ENCODE data around the gene EIF2S2. TPM values are rescaled to one million over a fixed set of nuclear protein-coding genes. Genes with fewer than 3 reads are reported as not detected.

Gene EIF2S2
- total and polyA plus RNA-seq, 2 experiments from 2014 or later = 40.9 to 75.8 TPM

DNA sequence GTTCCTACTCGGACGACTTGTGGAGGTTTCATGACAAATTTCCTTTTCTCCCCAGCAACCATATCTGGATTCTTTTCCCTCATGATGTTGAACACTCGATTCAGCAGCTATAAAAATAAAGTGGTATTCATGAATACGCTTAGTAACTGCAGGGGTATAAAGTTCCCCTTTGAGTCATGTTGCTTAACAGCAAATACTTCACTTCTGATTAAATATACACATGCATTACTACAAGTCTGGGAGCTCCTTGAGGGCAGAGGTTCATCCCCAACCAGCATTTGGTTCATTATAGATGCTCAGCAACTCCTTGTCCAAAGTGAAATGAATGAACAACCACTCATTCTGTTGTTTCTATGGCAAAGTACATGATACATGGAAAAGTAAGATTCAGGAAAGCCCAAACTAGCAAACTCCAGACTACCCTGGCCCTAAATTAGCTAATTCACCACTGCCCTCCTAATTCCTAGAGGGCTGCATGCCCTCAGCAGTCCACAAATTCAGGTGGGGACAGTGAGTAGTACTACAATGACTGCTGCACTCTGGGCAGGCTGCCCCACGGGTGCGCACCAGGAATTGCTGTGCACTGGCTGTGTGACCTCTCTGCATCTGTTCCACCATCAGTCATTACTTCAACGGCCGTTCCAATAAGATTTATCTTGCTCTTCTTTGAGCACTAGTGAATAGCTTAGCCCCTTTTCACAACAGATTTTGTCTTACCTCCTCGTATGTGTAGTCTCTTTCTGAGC, 15.2 kb downstream of the EIF2S2 start:
- Histone ChIP-seq H3K27me3 (no peaks in the 10 kb centered on the region), H3K4me2 (no peak overlapping the region), H4K20me1 (ENCODE audit: insufficient read depth, poor library complexity, severe bottlenecking) (peaks cover 30% of the 10 kb centered on the region), H3K79me2 (peaks cover 48% of the 10 kb centered on the region), H3K9me2 (replicated peaks; ENCODE audit: insufficient read depth) (no peaks in the 10 kb centered on the region), H2AFZ (no peak overlapping the region), H3K36me3 (replicated peaks; ENCODE audit: insufficient read depth, low read depth) (peaks cover 14% of the 10 kb centered on the region), H3K4me3 (no peak overlapping the region), H3K9me3 (ENCODE audit: low read depth) (no peaks in the 10 kb centered on the region), H3K27ac (no peak overlapping the region), H3K4me1 (ENCODE audit: insufficient read depth) (no peaks in the 10 kb centered on the region)
- no peak for DNase-seq (ENCODE audit: low spot score)
- WGBS (ENCODE audit: low lambda C conversion rate, missing lambda C conversion rate) = 93% methylated on average over 9 of the region's 9 CpGs
- TF ChIP-seq EZH2phosphoT487 (IDR thresholded peaks at IDR 0.05; ENCODE audit: low read depth, severe bottlenecking, unreplicated experiment) (no peak), CTCF (IDR thresholded peaks at IDR 0.05; ENCODE audit: poor library complexity) (no peak), EZH2 (IDR thresholded peaks at IDR 0.05; ENCODE audit: borderline replicate concordance) (no peak)

- H3K4me2 ChIP-seq = no peak overlapping the region
- no peak for DNase-seq (ENCODE audit: low spot score)
- H3K36me3 ChIP-seq (replicated peaks; ENCODE audit: insufficient read depth, low read depth) = peaks cover 14% of the 10 kb centered on the region
- no peaks in the 10 kb centered on the region for H3K9me3 ChIP-seq (ENCODE audit: low read depth)
- no peak overlapping the region for H3K4me3 ChIP-seq
- no peaks in the 10 kb centered on the region for H3K27me3 ChIP-seq
- no peaks in the 10 kb centered on the region for H3K9me2 ChIP-seq (replicated peaks; ENCODE audit: insufficient read depth)
- no peak overlapping the region for H2AFZ ChIP-seq
- TF ChIP-seq EZH2phosphoT487 (IDR thresholded peaks at IDR 0.05; ENCODE audit: low read depth, severe bottlenecking, unreplicated experiment) (no peak), EZH2 (IDR thresholded peaks at IDR 0.05; ENCODE audit: borderline replicate concordance) (no peak), CTCF (IDR thresholded peaks at IDR 0.05; ENCODE audit: poor library complexity) (no peak)
- no peaks in the 10 kb centered on the region for H3K4me1 ChIP-seq (ENCODE audit: insufficient read depth)
- peaks cover 21% of the 10 kb centered on the region for H4K20me1 ChIP-seq (ENCODE audit: insufficient read depth, poor library complexity, severe bottlenecking)
- H3K27ac ChIP-seq = no peak overlapping the region
- peaks cover 38% of the 10 kb centered on the region for H3K79me2 ChIP-seq
Measured at GRCh38 chr20:34095825-34096224, 16.2 kb downstream of the EIF2S2 start.

GRCh38 chr20:34093895-34094294, 18.1 kb downstream of the EIF2S2 start:
- no peak for DNase-seq (ENCODE audit: low spot score)
- WGBS (ENCODE audit: low lambda C conversion rate, missing lambda C conversion rate) = 85% methylated on average over 2 of the region's 2 CpGs
- no peak overlapping the region for H2AFZ ChIP-seq
- H3K9me3 ChIP-seq (ENCODE audit: low read depth) = no peaks in the 10 kb centered on the region
- no peak overlapping the region for H3K27ac ChIP-seq
- H3K9me2 ChIP-seq (replicated peaks; ENCODE audit: insufficient read depth) = no peaks in the 10 kb centered on the region
- no peak for TF ChIP-seq EZH2 (IDR thresholded peaks at IDR 0.05; ENCODE audit: borderline replicate concordance)
- no peak for TF ChIP-seq EZH2phosphoT487 (IDR thresholded peaks at IDR 0.05; ENCODE audit: low read depth, severe bottlenecking, unreplicated experiment)
- TF ChIP-seq CTCF (IDR thresholded peaks at IDR 0.05; ENCODE audit: poor library complexity) = no peak
- no peaks in the 10 kb centered on the region for H3K27me3 ChIP-seq
- H3K79me2 ChIP-seq = peaks cover 26% of the 10 kb centered on the region
- H3K36me3 ChIP-seq (replicated peaks; ENCODE audit: insufficient read depth, low read depth) = peaks cover 13% of the 10 kb centered on the region
- H3K4me3 ChIP-seq = no peak overlapping the region
- H3K4me1 ChIP-seq (ENCODE audit: insufficient read depth) = no peaks in the 10 kb centered on the region
- peaks cover 16% of the 10 kb centered on the region for H4K20me1 ChIP-seq (ENCODE audit: insufficient read depth, poor library complexity, severe bottlenecking)
- H3K4me2 ChIP-seq = no peak overlapping the region
